ENCODE results near the gene TMEM254.
"Not testable (repeated sequence)": the region's sequence is repeated elsewhere in the genome, so short reads cannot be mapped to it uniquely, and the experiment has no call there.

Gene TMEM254, protein sequence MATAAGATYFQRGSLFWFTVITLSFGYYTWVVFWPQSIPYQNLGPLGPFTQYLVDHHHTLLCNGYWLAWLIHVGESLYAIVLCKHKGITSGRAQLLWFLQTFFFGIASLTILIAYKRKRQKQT

DNA sequence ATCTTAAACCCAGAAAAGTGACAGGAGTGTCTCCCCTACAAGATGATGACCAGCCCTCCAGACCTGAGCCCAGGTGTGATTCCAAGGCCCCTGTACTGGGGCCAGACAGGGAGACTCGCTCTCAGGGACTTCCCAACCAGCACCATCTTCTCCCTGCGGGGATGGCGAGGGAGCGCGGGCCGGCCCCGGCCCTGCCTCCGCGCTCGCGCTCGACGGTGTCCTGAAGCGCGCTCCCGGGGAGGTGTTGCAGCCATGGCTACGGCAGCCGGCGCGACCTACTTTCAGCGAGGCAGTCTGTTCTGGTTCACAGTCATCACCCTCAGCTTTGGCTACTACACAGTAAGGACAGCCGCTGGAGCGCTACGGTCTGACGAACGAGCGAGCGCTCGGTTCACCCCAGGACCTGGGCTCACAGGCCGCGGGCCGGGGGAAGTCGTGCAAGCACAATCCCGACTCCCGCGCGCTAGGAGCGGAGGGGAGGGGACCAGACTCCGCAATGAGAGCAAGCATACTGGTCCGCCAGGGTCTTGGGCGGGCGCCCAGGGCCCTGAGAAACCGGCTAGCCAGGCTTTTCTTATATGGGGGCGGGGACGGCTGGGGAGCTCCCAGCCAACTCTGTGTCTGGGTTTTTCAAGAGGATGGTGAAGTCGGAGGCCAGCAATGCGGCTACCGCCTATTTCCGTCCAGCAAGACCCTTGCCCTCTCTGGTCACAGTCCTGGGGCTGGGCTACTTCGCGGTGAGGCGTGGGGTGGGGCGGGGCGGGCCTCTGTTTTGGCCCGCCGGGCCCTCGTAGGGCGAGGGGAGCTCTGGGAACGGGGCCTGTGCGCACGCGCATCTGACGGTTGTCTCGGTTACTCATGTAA is at the start of gene TMEM254:
TMEM254 (plus strand) TSS at position 218 of the 864 bp plus-strand sequence; CDS start at position 253, 35 bp downstream.
- peak; percentile 84 for DNase-seq (ENCODE audit: low read depth in 2 of 2)

DNA sequence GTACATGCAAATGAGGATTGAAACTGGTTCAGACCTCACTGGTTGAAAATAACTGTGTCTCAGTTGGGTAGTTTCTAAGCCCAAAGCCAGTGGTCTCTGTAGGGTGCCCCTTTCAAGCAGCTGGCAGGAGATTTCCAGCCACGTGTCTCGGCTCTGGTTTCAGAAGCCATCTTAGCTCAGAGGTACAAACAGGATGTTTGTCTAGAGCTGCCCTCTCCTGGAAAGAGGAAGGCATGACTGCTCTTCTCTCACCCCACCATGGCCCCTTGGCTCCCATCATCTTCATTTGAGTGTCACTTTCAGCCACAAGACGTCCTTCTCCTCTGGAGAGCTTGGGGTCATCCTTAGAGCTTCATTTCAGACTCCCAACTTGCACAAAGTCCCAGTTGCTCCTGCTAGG is 49.3 kb upstream of the TMEM254 start:
- DNase-seq (ENCODE audit: low read depth in 2 of 2) = not testable (repeated sequence)

DNA sequence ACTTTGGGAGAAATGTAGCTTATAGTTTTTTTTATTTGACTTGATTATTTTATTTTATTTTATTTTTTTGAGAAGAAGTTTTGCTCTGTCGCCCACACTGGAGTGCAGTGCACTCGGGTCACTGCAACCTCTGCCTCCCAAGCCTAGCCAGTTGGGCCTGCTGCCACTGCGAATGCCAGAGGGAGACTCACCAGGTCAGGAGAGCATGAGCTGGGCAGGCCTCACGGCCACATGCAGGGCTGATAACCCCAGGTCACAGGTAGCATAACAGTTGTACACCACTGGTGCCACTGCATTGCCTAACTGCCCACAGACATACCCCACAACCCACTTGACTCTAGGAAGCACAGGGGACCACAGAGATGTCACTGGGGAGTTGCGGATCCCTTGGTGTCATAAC is 48.6 kb upstream of the TMEM254 start:
- DNase-seq (ENCODE audit: low read depth in 2 of 2) = not testable (repeated sequence)

DNA sequence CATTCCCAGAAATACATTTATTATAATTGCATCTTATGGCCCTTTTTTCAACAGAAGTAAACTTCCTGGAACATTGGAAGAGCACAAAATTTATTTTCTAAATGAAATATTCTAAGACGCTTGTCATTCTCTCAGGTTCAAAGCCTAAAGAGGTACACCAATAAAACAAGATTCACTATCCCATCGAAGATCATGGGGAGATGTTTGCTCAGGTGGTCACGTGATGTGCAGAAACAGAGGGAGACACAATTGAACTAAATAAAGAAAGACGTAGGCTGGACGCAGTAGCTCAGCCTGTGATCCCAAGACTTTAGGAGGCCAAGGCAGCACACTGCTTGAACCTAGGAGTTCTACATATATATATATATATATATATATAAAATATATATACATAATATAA is 46.0 kb upstream of the TMEM254 start:
- no peak for DNase-seq (ENCODE audit: low read depth in 2 of 2)

DNA sequence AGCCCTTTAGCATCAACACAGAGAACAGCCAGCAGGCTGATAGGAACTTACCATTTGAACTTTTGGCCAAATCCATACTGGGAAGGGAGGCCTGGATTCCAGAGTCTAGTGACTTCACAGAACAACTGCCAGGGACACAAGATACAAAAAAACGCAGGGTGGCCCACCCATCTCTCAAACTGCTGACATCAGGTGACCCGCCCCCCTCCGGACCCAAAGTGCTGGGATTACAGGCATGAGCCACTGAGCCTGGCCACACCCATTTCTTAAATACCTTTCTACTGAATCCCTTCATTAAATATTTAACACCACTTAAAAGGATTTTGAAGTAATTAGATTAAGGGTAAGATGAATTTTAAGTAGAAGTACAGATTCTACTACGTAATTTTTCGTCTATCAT is 43.7 kb upstream of the TMEM254 start:
- DNase-seq (ENCODE audit: low read depth in 2 of 2) = not testable (repeated sequence)

DNA sequence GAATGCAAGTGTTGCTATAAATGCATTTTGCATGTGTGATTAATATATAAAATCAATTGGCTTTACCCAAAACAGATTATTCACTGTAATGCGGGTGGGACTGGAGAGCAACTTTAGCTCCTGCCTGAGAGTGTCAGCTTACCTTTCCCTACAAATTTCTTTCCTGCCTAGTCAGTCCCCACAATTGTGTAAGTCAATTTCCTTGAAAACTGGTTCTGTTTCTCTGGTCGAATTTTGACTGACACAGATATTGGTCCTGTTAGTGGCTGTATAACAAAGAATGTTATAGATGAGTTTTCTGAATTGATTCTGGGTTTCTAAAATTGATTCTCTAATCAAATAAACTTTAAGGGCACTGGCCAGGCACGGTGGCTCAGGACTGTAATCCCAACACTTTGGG is 43.0 kb upstream of the TMEM254 start:
- not testable (repeated sequence) for DNase-seq (ENCODE audit: low read depth in 2 of 2)

DNA sequence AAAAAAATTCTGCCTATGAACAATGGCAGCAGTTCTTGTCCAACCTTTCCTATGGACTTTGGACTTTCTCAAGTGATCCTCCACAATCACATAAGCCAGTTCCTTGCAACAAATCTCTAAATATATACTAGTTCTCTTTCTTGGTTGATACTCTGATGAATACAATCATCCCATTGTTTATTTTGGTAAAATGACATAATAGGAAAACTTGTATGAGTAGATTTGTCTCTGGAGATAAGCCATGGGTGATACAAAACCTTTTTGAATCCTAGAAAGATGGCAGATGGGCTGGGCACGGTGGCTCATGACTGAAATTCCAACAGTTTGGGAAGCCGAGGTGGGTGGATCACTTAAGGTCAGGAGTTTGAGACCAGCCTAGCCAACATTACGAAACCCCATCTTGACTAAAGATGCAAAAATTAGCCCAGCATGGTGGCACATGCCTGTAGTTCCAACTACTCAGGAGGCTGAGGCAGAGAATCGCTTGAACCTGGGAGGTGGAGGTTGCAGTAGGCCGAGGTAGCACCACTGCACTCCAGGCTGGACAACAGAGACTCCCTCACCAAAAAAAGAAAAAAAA is 41.5 kb upstream of the TMEM254 start:
- DNase-seq (ENCODE audit: low read depth in 2 of 2) = not testable (repeated sequence)

DNA sequence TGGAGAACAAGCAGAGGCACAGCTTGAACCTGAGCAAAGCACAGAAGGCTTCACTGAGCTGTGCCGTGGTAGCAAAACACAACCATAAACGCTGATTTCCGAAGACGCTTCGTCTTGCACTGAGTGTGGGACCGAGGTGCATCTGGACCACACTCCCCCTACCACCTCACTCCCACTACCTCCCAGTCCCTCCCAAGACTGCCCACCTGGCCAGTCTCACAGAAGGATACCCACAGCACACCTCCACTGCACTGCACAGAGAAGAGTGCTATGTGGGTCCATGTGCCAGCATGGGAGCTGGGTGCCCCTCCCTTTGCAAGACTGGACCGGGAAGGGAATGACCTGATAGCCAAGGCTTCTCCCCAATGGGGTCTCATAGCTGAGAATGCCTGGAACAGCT is 40.2 kb upstream of the TMEM254 start:
- DNase-seq (ENCODE audit: low read depth in 2 of 2) = not testable (repeated sequence)

DNA sequence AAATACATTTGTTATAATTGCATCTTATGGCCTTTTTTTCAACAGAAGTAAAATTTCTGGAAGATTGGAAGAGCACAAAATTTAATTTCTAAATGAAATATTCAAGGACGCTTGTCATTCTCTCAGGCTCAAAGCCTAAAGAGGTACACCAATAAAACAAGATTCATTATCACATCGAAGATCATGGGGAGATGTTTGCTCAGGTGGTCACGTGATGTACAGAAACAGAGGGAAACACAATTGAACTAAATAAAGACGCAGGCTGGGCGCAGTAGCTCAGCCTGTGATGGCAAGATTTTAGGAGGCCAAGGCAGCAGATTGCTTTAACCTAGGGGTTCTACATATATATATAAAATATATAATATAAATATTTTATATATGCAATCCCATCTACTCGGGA is 37.3 kb upstream of the TMEM254 start:
- DNase-seq (ENCODE audit: low read depth in 2 of 2) = no peak

DNA sequence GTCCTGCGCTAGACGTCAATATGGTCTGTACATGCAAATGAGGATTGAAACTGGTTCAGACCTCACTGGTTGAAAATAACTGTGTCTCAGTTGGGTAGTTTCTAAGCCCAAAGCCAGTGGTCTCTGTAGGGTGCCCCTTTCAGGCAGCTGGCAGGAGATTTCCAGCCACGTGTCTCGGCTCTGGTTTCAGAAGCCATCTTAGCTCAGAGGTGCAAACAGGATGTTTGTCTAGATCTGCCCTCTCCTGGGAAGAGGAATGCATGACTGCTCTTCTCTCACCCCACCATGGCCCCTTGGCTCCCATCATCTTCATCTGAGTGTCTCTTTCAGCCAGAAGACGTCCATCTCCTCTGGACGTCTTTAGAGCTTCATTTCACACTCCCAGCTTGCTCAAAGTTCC is 33.5 kb upstream of the TMEM254 start:
- not testable (repeated sequence) for DNase-seq (ENCODE audit: low read depth in 2 of 2)

DNA sequence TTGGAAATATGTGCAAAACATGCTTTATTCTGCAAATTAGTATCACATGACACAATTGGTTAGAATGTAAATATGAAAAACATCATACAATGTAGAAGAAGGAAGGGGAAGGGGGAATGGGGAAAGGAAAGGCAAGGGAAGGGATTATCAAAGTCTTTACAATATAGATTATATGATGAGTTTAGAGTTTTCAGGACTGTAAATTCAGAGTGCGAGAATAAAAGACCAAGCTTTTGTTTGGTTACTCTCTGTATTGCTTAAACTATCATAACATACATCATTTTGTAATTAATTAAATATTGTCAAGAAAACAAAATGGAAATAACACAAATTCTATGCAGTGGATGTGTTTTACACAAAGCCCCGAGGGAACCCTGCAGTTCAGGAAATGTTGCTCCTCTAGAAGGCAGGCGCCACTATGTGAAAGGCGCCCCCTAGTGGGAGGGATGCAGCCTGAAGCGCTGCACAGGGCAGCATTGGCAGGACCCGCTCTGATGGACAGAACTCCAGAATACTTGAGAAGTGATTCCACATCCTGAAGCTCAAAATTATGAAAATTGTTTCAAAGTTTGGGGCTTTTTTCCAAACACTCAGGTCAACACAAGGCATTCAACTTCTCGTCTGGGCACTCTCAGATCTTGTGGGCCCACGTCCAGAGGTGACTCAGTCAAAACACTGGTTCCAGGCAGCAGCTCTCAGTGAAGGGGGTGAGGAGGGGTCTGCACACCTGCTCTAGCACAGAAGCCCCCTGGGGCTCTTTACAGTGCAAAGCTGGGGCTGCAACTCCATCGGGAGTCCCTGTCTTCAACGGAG is 31.6 kb upstream of the TMEM254 start:
- peak; percentile 62 to 72 for DNase-seq (ENCODE audit: low read depth in 2 of 2)

DNA sequence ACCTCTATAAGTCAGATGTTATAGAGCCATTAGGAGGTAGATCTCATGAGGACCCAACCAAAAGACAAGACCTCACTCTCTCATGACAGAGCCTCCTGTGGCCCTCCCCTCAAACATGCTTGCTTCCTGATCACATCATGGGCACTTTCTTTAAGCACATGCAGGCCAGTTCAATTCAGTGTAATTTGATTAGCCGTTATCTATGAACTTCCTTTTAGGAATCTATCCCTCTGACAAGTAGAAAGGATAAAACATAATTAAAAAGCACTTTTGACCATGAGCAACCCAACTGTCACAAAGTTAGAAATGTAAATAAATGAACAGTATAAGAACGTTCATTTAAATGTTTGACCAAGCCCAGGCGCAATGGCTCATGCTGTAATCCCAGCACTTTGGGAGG is 27.7 kb upstream of the TMEM254 start:
- no peak for DNase-seq (ENCODE audit: low read depth in 2 of 2)

DNA sequence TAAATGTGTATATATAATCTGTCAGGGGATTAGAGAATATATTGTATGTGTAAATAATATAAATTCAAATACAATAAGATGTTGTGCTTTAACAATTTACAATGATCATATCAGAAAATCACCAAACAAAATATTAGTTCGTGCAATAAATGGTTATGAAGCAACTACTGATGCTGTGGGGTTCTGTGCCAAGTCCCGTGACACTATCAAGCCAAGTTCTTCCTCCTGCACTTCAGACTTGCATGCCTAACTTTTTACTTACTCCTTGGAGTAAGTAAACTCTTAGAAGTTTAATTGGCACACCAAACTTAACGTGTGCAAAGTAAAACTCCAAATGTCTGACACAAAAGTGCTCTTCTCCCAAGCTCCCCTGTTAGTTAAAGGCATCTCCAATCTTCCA is 26.5 kb upstream of the TMEM254 start:
- DNase-seq (ENCODE audit: low read depth in 2 of 2) = no peak

DNA sequence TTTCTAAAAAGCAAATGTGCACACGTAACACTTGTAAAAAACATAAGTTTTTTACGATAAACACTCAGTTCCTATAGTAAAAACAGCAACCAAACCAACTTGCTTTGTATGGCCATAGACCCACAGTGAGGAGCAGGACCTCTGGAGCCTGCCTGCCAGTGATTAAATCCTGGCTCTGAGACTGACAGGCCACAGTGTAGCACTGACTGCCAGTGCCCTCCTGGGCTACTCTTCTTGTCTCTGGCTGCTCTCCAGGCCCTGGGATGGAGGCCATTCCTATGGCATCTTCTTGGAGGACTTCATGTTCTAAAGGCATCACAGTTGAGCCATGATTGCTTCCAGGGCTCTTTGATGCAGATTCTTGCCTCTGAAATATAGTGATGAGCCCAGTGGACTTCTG is 22.7 kb upstream of the TMEM254 start:
- DNase-seq (ENCODE audit: low read depth in 2 of 2) = no peak

DNA sequence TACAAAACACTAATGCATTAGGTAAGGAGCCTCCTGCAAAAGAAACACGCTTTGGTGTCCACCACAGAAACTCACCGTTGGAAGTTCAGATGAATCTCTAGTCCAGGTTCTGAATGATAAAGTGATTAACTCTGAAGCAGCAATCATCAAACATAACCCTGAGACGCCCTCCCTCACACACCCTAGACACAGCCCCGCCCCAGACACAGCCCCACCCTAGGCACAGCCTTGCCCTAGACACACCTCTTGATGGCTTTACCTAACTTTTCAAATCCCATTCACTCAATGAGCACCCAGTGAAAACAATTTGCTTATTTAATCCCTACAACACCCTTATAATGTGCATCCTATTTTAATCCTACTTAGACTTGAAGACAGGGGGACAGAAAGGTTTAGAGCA is 21.3 kb upstream of the TMEM254 start:
- DNase-seq (ENCODE audit: low read depth in 2 of 2) = no peak

DNA sequence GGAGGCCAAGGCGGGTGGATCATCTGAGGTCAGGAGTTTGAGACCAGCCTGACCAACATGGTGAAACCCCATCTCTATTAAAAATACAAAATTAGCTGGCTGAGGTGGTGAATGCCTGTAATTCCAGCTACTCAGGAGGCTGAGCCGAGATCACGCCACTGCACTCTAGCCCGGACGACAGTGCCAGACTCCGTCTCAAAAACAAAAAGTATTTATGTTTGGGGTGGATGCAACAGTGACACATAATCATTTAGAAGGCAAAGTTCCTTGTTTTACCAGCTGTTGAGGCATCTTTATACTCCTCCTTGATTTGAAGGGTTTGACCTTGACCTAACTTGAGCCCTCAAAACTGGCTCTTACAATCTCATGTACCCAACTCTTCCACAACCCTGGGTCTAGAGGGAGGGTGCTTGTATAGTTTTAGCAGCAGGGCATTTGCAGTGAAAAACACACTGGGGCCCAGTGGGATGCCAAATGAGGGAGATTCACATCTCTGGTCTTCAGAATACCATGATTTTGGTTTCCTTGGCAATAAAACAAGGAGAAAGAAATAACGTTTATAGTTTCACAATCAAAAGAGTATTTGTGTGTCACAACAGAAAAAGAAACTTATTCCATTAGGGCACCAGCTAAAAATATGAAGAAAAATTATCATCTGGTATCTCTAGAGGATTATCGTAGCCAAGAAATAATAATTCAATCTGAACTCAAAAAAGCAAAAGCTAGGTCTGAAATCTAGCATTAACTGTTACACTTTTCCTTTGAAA is 14.2 kb upstream of the TMEM254 start:
- no peak for DNase-seq (ENCODE audit: low read depth in 2 of 2)

DNA sequence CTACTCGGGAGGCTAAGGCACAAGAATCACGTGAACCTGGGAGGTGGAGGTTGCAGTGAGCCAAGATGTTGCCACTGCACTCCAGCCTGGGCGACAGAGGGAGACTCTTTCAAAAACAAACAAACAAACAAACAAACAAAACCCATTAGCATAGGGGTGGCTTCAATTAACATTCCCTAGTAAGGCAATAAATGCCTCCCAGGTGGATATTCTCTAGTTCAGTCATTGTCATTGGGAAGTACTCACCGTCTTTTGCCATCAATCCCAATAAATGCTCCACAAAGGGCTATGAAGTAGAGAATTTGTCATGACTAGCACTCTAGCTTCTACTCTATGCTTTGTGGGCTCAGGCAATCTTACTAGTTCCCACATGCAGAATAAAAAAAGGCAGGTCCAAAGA is 11.7 kb upstream of the TMEM254 start:
- no peak for DNase-seq (ENCODE audit: low read depth in 2 of 2)

DNA sequence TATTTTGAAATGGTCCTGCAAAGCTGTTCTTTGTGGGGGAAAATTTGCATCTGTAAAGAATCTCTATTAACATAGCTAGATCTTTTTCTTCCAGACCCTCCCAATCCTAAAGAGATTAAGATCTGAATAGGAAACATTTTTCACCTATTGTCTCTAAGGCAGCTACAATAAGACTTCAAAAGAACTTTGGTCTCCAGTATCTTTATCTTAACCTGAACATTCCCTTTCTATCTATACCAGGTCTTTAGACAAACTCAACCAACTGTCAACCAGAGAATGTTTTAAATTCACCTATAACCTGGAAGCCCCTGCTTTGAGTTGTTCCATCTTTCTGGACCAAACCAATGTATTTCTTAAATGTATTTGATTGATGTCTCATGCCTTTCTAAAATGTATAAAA is 10.6 kb upstream of the TMEM254 start:
- DNase-seq (ENCODE audit: low read depth in 2 of 2) = not testable (repeated sequence)

DNA sequence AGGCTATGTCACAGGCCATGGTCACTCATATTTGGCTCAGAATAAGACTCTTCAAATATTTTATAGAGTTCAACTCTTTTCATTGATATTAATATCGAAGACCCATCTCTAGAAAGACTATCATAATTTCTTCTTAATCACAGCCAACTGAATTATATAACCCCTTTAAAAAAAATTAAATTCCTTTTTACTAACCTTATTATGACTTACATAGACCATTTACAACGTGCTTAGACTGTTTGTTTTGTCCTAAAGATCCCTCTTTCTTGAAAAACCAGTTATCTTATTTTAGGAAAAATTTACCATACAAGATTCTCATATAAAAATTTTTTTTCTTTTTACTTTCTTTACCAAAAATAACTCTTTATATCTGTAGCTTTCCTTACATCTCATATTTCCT is 10.2 kb upstream of the TMEM254 start:
- DNase-seq (ENCODE audit: low read depth in 2 of 2) = no peak

DNA sequence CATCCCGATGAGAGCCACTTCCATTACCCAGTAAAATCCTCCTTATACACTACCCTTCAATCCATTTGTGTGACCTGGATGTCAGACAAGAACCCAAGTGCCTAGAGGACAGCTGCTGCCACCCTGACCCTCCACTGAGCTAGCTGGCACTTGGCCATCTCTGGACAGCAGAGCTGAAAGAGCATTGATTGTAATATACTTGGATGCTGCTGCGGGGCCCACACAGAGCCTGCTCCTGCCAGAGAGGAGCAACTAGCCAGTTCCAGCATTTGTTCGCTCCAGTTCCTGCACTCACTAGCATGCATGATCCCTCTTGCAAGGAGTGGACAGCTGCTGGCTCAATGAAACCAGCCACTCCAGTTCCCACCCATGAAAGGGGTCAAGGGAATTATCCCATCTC is 8.4 kb upstream of the TMEM254 start:
- no peak for DNase-seq (ENCODE audit: low read depth in 2 of 2)

DNA sequence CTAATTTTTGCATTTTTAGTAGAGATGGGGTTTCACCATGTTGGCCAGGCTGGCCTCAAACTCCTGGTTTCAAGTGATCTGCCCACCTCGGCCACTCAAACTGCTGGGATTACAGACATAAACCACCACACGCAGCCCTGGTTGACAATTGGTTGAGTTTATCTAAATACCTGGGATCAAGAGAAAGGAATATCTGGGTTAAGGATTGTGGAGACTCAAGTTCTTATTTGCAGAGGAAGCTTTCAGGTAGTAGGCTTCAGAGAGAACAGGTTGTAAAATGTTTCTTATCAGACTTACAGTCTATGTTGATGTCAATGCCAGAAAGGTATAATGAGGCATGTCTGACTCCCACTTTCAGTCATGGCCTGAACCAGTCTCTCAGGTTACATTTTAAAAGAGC is 5.9 kb upstream of the TMEM254 start:
- DNase-seq (ENCODE audit: low read depth in 2 of 2) = no peak

Measured in stimulated activated CD4-positive, alpha-beta T cell treated with anti-CD3 and anti-CD28 coated beads, Interleukin-4, amount 100 ng/mL, for 48 hours (primary cell).